ENCODE results near the gene GPR149.

DNA sequence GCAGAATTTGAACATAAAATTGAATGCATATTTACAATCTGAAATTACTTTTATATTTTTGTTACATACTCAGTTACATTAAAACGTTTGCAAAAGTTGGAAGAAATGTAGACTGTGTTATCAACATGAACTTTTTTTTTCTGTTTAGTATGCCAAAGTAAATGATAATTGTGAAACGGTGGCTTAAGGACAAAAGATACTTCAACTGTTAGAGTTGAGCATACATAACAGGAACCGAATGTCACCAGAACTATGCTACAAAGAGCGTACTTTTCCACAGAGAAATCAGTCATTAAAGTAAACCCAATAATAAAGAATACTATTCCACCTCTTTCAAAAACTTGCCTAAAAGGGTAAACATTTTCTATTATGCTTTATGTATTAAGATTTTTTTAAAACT, 91.4 kb downstream of the GPR149 start:
- TF ChIP-seq CEBPB (IDR thresholded peaks at IDR 0.05) (no peak), ZBTB7A (IDR thresholded peaks at IDR 0.05; ENCODE audit: low read depth) (no peak), CREB1 (IDR thresholded peaks at IDR 0.05; ENCODE audit: low read depth) (no peak), REST (IDR thresholded peaks at IDR 0.05; ENCODE audit: low read depth) (no peak)
